IMR-90 (cell line): Measurements from ENCODE around the gene PCBP1. TPM values are rescaled to one million over a fixed set of nuclear protein-coding genes. Genes with fewer than 3 reads are reported as not detected.

Experiments
- ATAC-seq: fragments of 200-7000 bp; cut with Tn5 transposase; 2 replicates; pipeline ENCODE4 v1.9.1; 2020; ENCODE audit warnings: low read depth, mild to moderate bottlenecking, moderate library complexity
- BruUV-seq: library from RNA; stranded (reverse); fragments of 400-500 nt; replicated peaks from 2 replicates; lab custom pipeline; 2021; lab: Mats Ljungman, UMichigan
- CTCF ChIA-PET: fragments of 300-600 bp; formaldehyde crosslinking; extraction: SDS; loops from one replicate; lab custom pipeline; 2021; ENCODE audit warnings: antibody characterized with exemption; lab: Yijun Ruan, JAX
- POLR2A ChIA-PET: fragments of 300-600 bp; sonication (Branson Sonifier 250); formaldehyde crosslinking; loops from one replicate; lab custom pipeline; 2022; ENCODE audit warnings: antibody characterized with exemption; ENCODE audit not compliant: unreplicated experiment; lab: Charles Lee
- DNase-seq: peaks from one replicate; pipeline ENCODE4 v3.0.0; 2013
- H2AFZ ChIP-seq: replicated peaks from 2 replicates; pipeline ENCODE3; 2013; ENCODE audit warnings: low read length, mild to moderate bottlenecking; ENCODE audit not compliant: poor library complexity
- H2AK5ac ChIP-seq: 2 replicates; pipeline ENCODE4 v1.6.1; 2013; ENCODE audit warnings: low read depth, low read length, inconsistent platforms
- H2AK9ac ChIP-seq: replicated peaks from 2 replicates; pipeline ENCODE3; 2013; ENCODE audit warnings: mild to moderate bottlenecking, low read depth, low read length, moderate library complexity; ENCODE audit not compliant: poor library complexity
- H2BK120ac ChIP-seq: 2 replicates; pipeline ENCODE4 v1.6.1; 2013; ENCODE audit warnings: low read depth, low read length, inconsistent platforms
- H2BK15ac ChIP-seq: 3 replicates; pipeline ENCODE4 v1.6.1; 2013; ENCODE audit warnings: low read depth, low read length, inconsistent platforms
- H2BK20ac ChIP-seq: 2 replicates; pipeline ENCODE4 v1.6.1; 2013; ENCODE audit warnings: low read depth, mild to moderate bottlenecking, inconsistent platforms, low read length, moderate library complexity
- H2BK5ac ChIP-seq: 2 replicates; pipeline ENCODE4 v1.6.1; 2013; ENCODE audit warnings: mild to moderate bottlenecking, low read depth, low read length, inconsistent platforms; ENCODE audit not compliant: poor library complexity, severe bottlenecking
- H3K14ac ChIP-seq: replicated peaks from 2 replicates; pipeline ENCODE4 v1.6.1; 2013; ENCODE audit warnings: low read depth, low read length, inconsistent platforms
- H3K18ac ChIP-seq: 2 replicates; pipeline ENCODE4 v1.6.1; 2013; ENCODE audit warnings: low read depth, low read length, control low read depth
- H3K23ac ChIP-seq: 2 replicates; pipeline ENCODE4 v1.6.1; 2013; ENCODE audit warnings: low read depth, low read length, inconsistent platforms
- H3K27ac ChIP-seq: 2 replicates; pipeline ENCODE4 v1.5.1; 2013; ENCODE audit warnings: mild to moderate bottlenecking, control low read depth, low read length; ENCODE audit not compliant: insufficient read depth
- H3K27me3 ChIP-seq: 2 replicates; pipeline ENCODE4 v1.6.1; 2013; ENCODE audit warnings: low read length; ENCODE audit not compliant: control insufficient read depth, insufficient read depth
- H3K36me3 ChIP-seq: 2 replicates; pipeline ENCODE4 v1.6.1; 2013; ENCODE audit warnings: low read length, mixed read lengths; ENCODE audit not compliant: control insufficient read depth, insufficient read depth
- H3K4ac ChIP-seq: 2 replicates; pipeline ENCODE4 v1.6.1; 2013; ENCODE audit warnings: low read depth, low read length, inconsistent platforms
- H3K4me1 ChIP-seq: 2 replicates; pipeline ENCODE4 v1.6.1; 2013; ENCODE audit warnings: low read length, mixed read lengths; ENCODE audit not compliant: control insufficient read depth, insufficient read depth
- H3K4me2 ChIP-seq: 2 replicates; pipeline ENCODE4 v1.6.1; 2013; ENCODE audit warnings: low read depth, mild to moderate bottlenecking, control low read depth, low read length, moderate library complexity
- H3K4me3 ChIP-seq: 2 replicates; pipeline ENCODE4 v1.5.1; 2013; ENCODE audit warnings: low read depth, mild to moderate bottlenecking, control low read depth, low read length, moderate library complexity; ENCODE audit not compliant: insufficient read depth
- H3K56ac ChIP-seq: 2 replicates; pipeline ENCODE4 v1.6.1; 2013; ENCODE audit warnings: low read length, inconsistent platforms; ENCODE audit not compliant: insufficient read depth; ENCODE audit errors: extremely low read depth
- H3K79me1 ChIP-seq, 2 experiments: 2 replicates each; pipeline ENCODE4 v1.6.1; 2013; ENCODE audit warnings: low read length in 2 of 2, inconsistent platforms in 1 of 2, low read depth in 1 of 2
- H3K9ac ChIP-seq: 2 replicates; pipeline ENCODE4 v1.6.1; 2013; ENCODE audit warnings: low read depth, low read length, control low read depth
- H3K9me1 ChIP-seq: 2 replicates; pipeline ENCODE4 v1.6.1; 2013; ENCODE audit warnings: low read length, inconsistent platforms; ENCODE audit not compliant: insufficient read depth
- H3K9me3 ChIP-seq: 2 replicates; pipeline ENCODE4 v1.6.1; 2013; ENCODE audit warnings: low read length; ENCODE audit not compliant: control insufficient read depth, insufficient read depth
- H4K20me1 ChIP-seq: 2 replicates; pipeline ENCODE4 v1.6.1; 2013; ENCODE audit warnings: low read length, inconsistent platforms; ENCODE audit not compliant: insufficient read depth
- H4K5ac ChIP-seq: 2 replicates; pipeline ENCODE4 v1.6.1; 2013; ENCODE audit warnings: mild to moderate bottlenecking, low read depth, low read length, control low read depth
- H4K8ac ChIP-seq, 2 experiments: 2 replicates each; pipeline ENCODE4 v1.6.1; 2013; ENCODE audit warnings: low read depth in 2 of 2, low read length in 2 of 2, control low read depth in 1 of 2, inconsistent platforms in 1 of 2
- H4K91ac ChIP-seq: 2 replicates; pipeline ENCODE4 v1.6.1; 2013; ENCODE audit warnings: low read depth, low read length, inconsistent platforms; ENCODE audit not compliant: insufficient read depth
- BHLHE40 ChIP-seq: fragments of 150-350 bp; IDR thresholded peaks from 2 replicates; pipeline ENCODE4 v1.6.1; 2016; ENCODE audit warnings: mild to moderate bottlenecking, low read depth, low read length
- CHD1 ChIP-seq: IDR thresholded peaks from 2 replicates; pipeline ENCODE4 v1.6.1; 2012; ENCODE audit warnings: low read depth, low read length, improper control_type of control experiment
- CTCF ChIP-seq: conservative IDR thresholded peaks from 2 replicates; pipeline ENCODE4 v1.5.1; 2012; ENCODE audit warnings: mild to moderate bottlenecking, low read depth, low read length, improper control_type of control experiment
- ELK1 ChIP-seq: fragments of 150-350 bp; IDR thresholded peaks from 2 replicates; pipeline ENCODE4 v1.6.1; 2016; ENCODE audit warnings: low read depth, mild to moderate bottlenecking, low read length, moderate library complexity, borderline replicate concordance
- FOS ChIP-seq: fragments of 150-350 bp; IDR thresholded peaks from 2 replicates; pipeline ENCODE4 v1.6.1; 2016; ENCODE audit warnings: low read depth, low read length
- MAFK ChIP-seq: IDR thresholded peaks from 2 replicates; pipeline ENCODE4 v1.6.1; 2012; ENCODE audit warnings: low read depth, low read length, improper control_type of control experiment
- MAZ ChIP-seq: IDR thresholded peaks from 2 replicates; pipeline ENCODE4 v1.6.1; 2012; ENCODE audit warnings: low read depth, mild to moderate bottlenecking, low read length, improper control_type of control experiment, moderate library complexity, borderline replicate concordance
- MXI1 ChIP-seq: IDR thresholded peaks from 2 replicates; pipeline ENCODE4 v1.6.1; 2012; ENCODE audit warnings: low read depth, mild to moderate bottlenecking, low read length, moderate library complexity, borderline replicate concordance
- NFE2L2 ChIP-seq: fragments of 150-350 bp; IDR thresholded peaks from 2 replicates; pipeline ENCODE4 v1.6.1; 2016; ENCODE audit warnings: low read depth, mild to moderate bottlenecking, low read length
- POLR2A ChIP-seq: IDR thresholded peaks from 2 replicates; pipeline ENCODE4 v1.6.1; 2012; ENCODE audit warnings: mild to moderate bottlenecking, low read depth, low read length
- RAD21 ChIP-seq: IDR thresholded peaks from 2 replicates; pipeline ENCODE4 v1.6.1; 2012; ENCODE audit warnings: low read length, improper control_type of control experiment
- RCOR1 ChIP-seq: IDR thresholded peaks from 2 replicates; pipeline ENCODE4 v1.6.1; 2012; ENCODE audit warnings: mild to moderate bottlenecking, low read length, improper control_type of control experiment; ENCODE audit not compliant: insufficient replicate concordance
- RFX5 ChIP-seq: IDR thresholded peaks from 2 replicates; pipeline ENCODE4 v1.8.0; 2012; ENCODE audit warnings: low read depth, mild to moderate bottlenecking, low read length, moderate library complexity
- WGBS, 2 experiments: methylation state at CpG; one replicate each; pipeline versions ENCODE4 v1.1.5 to v1.1.7; 2013; ENCODE audit warnings: missing lambda C conversion rate in 2 of 2; ENCODE audit not compliant: insufficient read length in 1 of 2; ENCODE audit errors: extremely low coverage in 2 of 2; 5-methylcytosine and 5-hydroxymethylcytosine counted together
- dilution Hi-C: fragments of 300-500 bp; cut with HindIII; formaldehyde crosslinking; loops from one replicate; pipeline ENCODE4 v1.14.3; 2018; ENCODE audit warnings: low sequenced_read_pairs; ENCODE audit not compliant: unreplicated experiment
- in situ Hi-C: fragments of 300-500 bp; cut with MboI; formaldehyde crosslinking; loops from 3 replicates; pipeline ENCODE4 v1.14.3; 2019; ENCODE audit warnings: low sequenced_read_pairs, inconsistent platforms, mixed read lengths
- intact Hi-C: fragments of 100-400 bp; cut with micrococcal nuclease; formaldehyde crosslinking; loops from 2 replicates; pipeline ENCODE4 v1.10.0; 2022
- polyA plus RNA-seq, 3 experiments: library from polyadenylated mRNA; depleted of rRNA; stranded (reverse); fragments of >200 nt; gene quantifications; 2 replicates each; pipeline ENCODE4 v1.2.3, GENCODE V29; 2012; ENCODE audit warnings: low replicate concordance in 1 of 3
- total RNA-seq: library from RNA; depleted of rRNA; stranded (reverse); fragments of >200 nt; gene quantifications from 2 replicates; pipeline ENCODE4 v1.2.3, GENCODE V29; 2012
- TF ChIP-seq, protein P1 (sequence below): fragments of 150-350 bp; IDR thresholded peaks from 2 replicates; pipeline ENCODE4 v1.6.1; 2017; ENCODE audit warnings: mild to moderate bottlenecking, antibody characterized with exemption, low read length, low read depth

Gene PCBP1
- total and polyA plus RNA-seq, 2 of the 4 experiments (the other 2 are of a cell fraction) = 33.7 to 166 TPM

- H2AFZ ChIP-seq = no peak overlapping the region
- in situ Hi-C loops = no loop called here
These were observed 39.1 kb downstream of the PCBP1 start for GRCh38 chr2:70126413-70126812.

More at GRCh38 chr2:70126413-70126812, 39.1 kb downstream of the PCBP1 start:
- H4K5ac ChIP-seq = no peak overlapping the region
- ATAC-seq = no peak
- intact Hi-C loops (no loop called here), dilution Hi-C loops (no loop called here)
- no peak overlapping the region for H2BK15ac ChIP-seq
- 100% methylated on average over 1 of the region's 2 CpGs; no CpG with 5 or more reads in 1 of the 2 experiments for WGBS, 2 experiments
- no peak overlapping the region for H2AK9ac ChIP-seq
- no peaks in the 10 kb centered on the region for H3K9me3 ChIP-seq
- no peak for TF ChIP-seq MAFK
- TF ChIP-seq RAD21 = no peak
- no peak for TF ChIP-seq ELK1
- no peak for TF ChIP-seq MXI1
- no peak for TF ChIP-seq CHD1
- no peak for TF ChIP-seq NFE2L2
- no peak for TF ChIP-seq BHLHE40
- TF ChIP-seq RCOR1 = no peak
- no peak for TF ChIP-seq FOS
- TF ChIP-seq MAZ = no peak
- TF ChIP-seq, protein P1, sequence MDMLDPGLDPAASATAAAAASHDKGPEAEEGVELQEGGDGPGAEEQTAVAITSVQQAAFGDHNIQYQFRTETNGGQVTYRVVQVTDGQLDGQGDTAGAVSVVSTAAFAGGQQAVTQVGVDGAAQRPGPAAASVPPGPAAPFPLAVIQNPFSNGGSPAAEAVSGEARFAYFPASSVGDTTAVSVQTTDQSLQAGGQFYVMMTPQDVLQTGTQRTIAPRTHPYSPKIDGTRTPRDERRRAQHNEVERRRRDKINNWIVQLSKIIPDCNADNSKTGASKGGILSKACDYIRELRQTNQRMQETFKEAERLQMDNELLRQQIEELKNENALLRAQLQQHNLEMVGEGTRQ = no peak
- no peak for TF ChIP-seq RFX5
- TF ChIP-seq POLR2A = no peak
- TF ChIP-seq CTCF = no peak
- H3K27me3 ChIP-seq = no peaks in the 10 kb centered on the region
- peaks cover 13% of the 10 kb centered on the region for H3K9me1 ChIP-seq
- H4K20me1 ChIP-seq = no peaks in the 10 kb centered on the region
- ChIA-PET POLR2A (no interaction called here), CTCF (no interaction called here)
- no peak overlapping the region for H3K56ac ChIP-seq
- peak overlapping the region; percentile 31 for H3K23ac ChIP-seq
- peak overlapping the region; percentile 13; the same call in 1 of the 2 replicates for H2BK120ac ChIP-seq
- no peak overlapping the region for H2BK5ac ChIP-seq
- no peak overlapping the region for H3K4me3 ChIP-seq
- no peak for DNase-seq
- peak overlapping the region in 1 of 2 experiments; percentile 37; a peak in 2 of 4 replicates for H4K8ac ChIP-seq
- 0 out of 2 replicates have a peak overlapping the region, but pooled peaks have one; percentile 3 for H2AK5ac ChIP-seq
- no peak overlapping the region for H3K9ac ChIP-seq
- no peak overlapping the region for H3K4ac ChIP-seq
- H3K14ac ChIP-seq = 0 out of 2 replicates have a peak overlapping the region, but pooled peaks have one; percentile 21
- peaks cover 17% of the 10 kb centered on the region for H3K4me1 ChIP-seq
- H3K79me1 ChIP-seq = peaks cover 0 to 3% of the 10 kb centered on the region in 2 experiments; a peak in 1 of 4 replicates
- no peak overlapping the region for H3K27ac ChIP-seq
- no TSS peak for BruUV-seq
- no peak overlapping the region; the same call in 1 of the 2 replicates for H4K91ac ChIP-seq
- H3K4me2 ChIP-seq = no peak overlapping the region
- no peaks in the 10 kb centered on the region for H3K36me3 ChIP-seq
- H2BK20ac ChIP-seq = no peak overlapping the region
- no peak overlapping the region for H3K18ac ChIP-seq
